Dendritic cell treated with granulocyte-macrophage colony-stimulating factor and Interleukin-4, amounts not matched to agents 40 ng/mL and 50 ng/mL, for 4 days (primary cell): ENCODE data around the gene IFRD1.
"Not testable (repeated sequence)": the region's sequence is repeated elsewhere in the genome, so short reads cannot be mapped to it uniquely, and the experiment has no call there.

ENCODE experiments used
- H3K27ac Mint-ChIP-seq: one replicate; pipeline ENCODE4 v1.8.0; 2022; ENCODE audit warnings: mild to moderate bottlenecking, mixed read lengths
- H3K27me3 Mint-ChIP-seq: one replicate; pipeline ENCODE4 v1.8.0; 2022; ENCODE audit warnings: mild to moderate bottlenecking, mixed read lengths
- H3K36me3 Mint-ChIP-seq: one replicate; pipeline ENCODE4 v1.8.0; 2022; ENCODE audit warnings: low read depth, mixed read lengths
- H3K4me1 Mint-ChIP-seq: one replicate; pipeline ENCODE4 v1.8.0; 2022; ENCODE audit warnings: low read depth, mixed read lengths
- H3K4me3 Mint-ChIP-seq: one replicate; pipeline ENCODE4 v1.8.0; 2022; ENCODE audit warnings: mild to moderate bottlenecking, moderate library complexity, mixed read lengths
- H3K9me3 Mint-ChIP-seq: one replicate; pipeline ENCODE4 v1.8.0; 2022; ENCODE audit warnings: mixed read lengths
- intact Hi-C: fragments of 100-400 bp; cut with micrococcal nuclease; formaldehyde crosslinking; loops from one replicate; pipeline ENCODE4 v1.15.0; 2022

Gene IFRD1

GRCh38 chr7:112450807-112451761 lies 824 bp downstream of the IFRD1 start:
- H3K4me1 Mint-ChIP-seq: peaks cover 38% of the 10 kb centered on the region
- intact Hi-C loops: loop anchor here (2.0 to 10.0 kb wide), 4 partner anchors 58 to 664 kb away; partner anchors contain the start of genes DOCK4, SMIM30 and ZNF277
- H3K27ac Mint-ChIP-seq: peak overlapping the region; percentile 99
- H3K27me3 Mint-ChIP-seq: no peaks in the 10 kb centered on the region
- H3K4me3 Mint-ChIP-seq: peak overlapping the region; percentile 93
- no peaks in the 10 kb centered on the region for H3K9me3 Mint-ChIP-seq
- H3K36me3 Mint-ChIP-seq: peaks cover 27% of the 10 kb centered on the region

GRCh38 chr7:112452102-112452888 lies 2.0 kb downstream of the IFRD1 start:
- Mint-ChIP-seq H3K4me3 (peak overlapping the region; percentile 63), H3K4me1 (peaks cover 37% of the 10 kb centered on the region), H3K36me3 (peaks cover 33% of the 10 kb centered on the region), H3K27ac (peak overlapping the region; percentile 99), H3K9me3 (no peaks in the 10 kb centered on the region), H3K27me3 (no peaks in the 10 kb centered on the region)
- intact Hi-C loops: loop anchor here (10.0 kb wide), 2 partner anchors 333 to 663 kb away; partner anchors contain the start of gene SMIM30

GRCh38 chr7:112453505-112454171 lies 3.4 kb downstream of the IFRD1 start:
- Mint-ChIP-seq H3K27me3 (no peaks in the 10 kb centered on the region), H3K9me3 (no peaks in the 10 kb centered on the region), H3K36me3 (peaks cover 41% of the 10 kb centered on the region), H3K27ac (no peak overlapping the region), H3K4me1 (peaks cover 30% of the 10 kb centered on the region), H3K4me3 (no peak overlapping the region)
- intact Hi-C loops: loop anchor here (10.0 kb wide), 2 partner anchors 331 to 661 kb away; partner anchors contain the start of gene SMIM30

GRCh38 chr7:112454191-112454590 lies 3.9 kb downstream of the IFRD1 start:
- intact Hi-C loops: loop anchor here (10.0 kb wide), 2 partner anchors 331 to 661 kb away; partner anchors contain the start of gene SMIM30
- H3K4me1 Mint-ChIP-seq: peaks cover 24% of the 10 kb centered on the region
- not testable (repeated sequence) for H3K4me3 Mint-ChIP-seq, H3K27me3 Mint-ChIP-seq, H3K9me3 Mint-ChIP-seq, H3K27ac Mint-ChIP-seq
- H3K36me3 Mint-ChIP-seq: peaks cover 46% of the 10 kb centered on the region

- no peaks in the 10 kb centered on the region for H3K27me3 Mint-ChIP-seq
- no peak overlapping the region for H3K27ac Mint-ChIP-seq
- H3K36me3 Mint-ChIP-seq: peaks cover 79% of the 10 kb centered on the region
- H3K9me3 Mint-ChIP-seq: no peaks in the 10 kb centered on the region
- intact Hi-C loops: loop anchor here (10.0 kb wide), 2 partner anchors 325 to 655 kb away; partner anchors contain the start of gene SMIM30
- peaks cover under 1% of the 10 kb centered on the region for H3K4me1 Mint-ChIP-seq
- no peak overlapping the region for H3K4me3 Mint-ChIP-seq
Measured at GRCh38 chr7:112459645-112460044, 9.4 kb downstream of the IFRD1 start.

GRCh38 chr7:112462236-112462635 lies 12.0 kb downstream of the IFRD1 start:
- Mint-ChIP-seq H3K27ac (no peak overlapping the region), H3K9me3 (no peaks in the 10 kb centered on the region), H3K36me3 (peaks cover 83% of the 10 kb centered on the region), H3K27me3 (no peaks in the 10 kb centered on the region), H3K4me1 (no peaks in the 10 kb centered on the region), H3K4me3 (no peak overlapping the region)
- intact Hi-C loops: no loop called here

- Mint-ChIP-seq H3K27ac (no peak overlapping the region), H3K4me1 (no peaks in the 10 kb centered on the region), H3K27me3 (no peaks in the 10 kb centered on the region), H3K4me3 (no peak overlapping the region), H3K9me3 (no peaks in the 10 kb centered on the region), H3K36me3 (peaks cover 90% of the 10 kb centered on the region)
- intact Hi-C loops: no loop called here
Measured at GRCh38 chr7:112467867-112468266, 17.6 kb downstream of the IFRD1 start.

GRCh38 chr7:112470194-112470593 lies 19.9 kb downstream of the IFRD1 start:
- H3K36me3 Mint-ChIP-seq: peaks cover 86% of the 10 kb centered on the region
- no peak overlapping the region for H3K4me3 Mint-ChIP-seq
- no peaks in the 10 kb centered on the region for H3K4me1 Mint-ChIP-seq
- no peaks in the 10 kb centered on the region for H3K9me3 Mint-ChIP-seq
- intact Hi-C loops: no loop called here
- no peaks in the 10 kb centered on the region for H3K27me3 Mint-ChIP-seq
- H3K27ac Mint-ChIP-seq: no peak overlapping the region

GRCh38 chr7:112476390-112477052 lies 26.3 kb downstream of the IFRD1 start:
- H3K27ac Mint-ChIP-seq: no peak overlapping the region
- no peaks in the 10 kb centered on the region for H3K4me1 Mint-ChIP-seq
- H3K36me3 Mint-ChIP-seq: peaks cover 69% of the 10 kb centered on the region

GRCh38 chr7:112481121-112481736 lies 31.0 kb downstream of the IFRD1 start:
- Mint-ChIP-seq H3K9me3 (no peaks in the 10 kb centered on the region), H3K4me3 (no peak overlapping the region), H3K36me3 (peaks cover 32% of the 10 kb centered on the region), H3K4me1 (peaks cover 10% of the 10 kb centered on the region), H3K27ac (no peak overlapping the region), H3K27me3 (no peaks in the 10 kb centered on the region)
- intact Hi-C loops: no loop called here

More at GRCh38 chr7:112476390-112477052, 26.3 kb downstream of the IFRD1 start:
- Mint-ChIP-seq H3K27me3 (no peaks in the 10 kb centered on the region), H3K4me3 (no peak overlapping the region), H3K9me3 (no peaks in the 10 kb centered on the region)
- intact Hi-C loops: no loop called here

- H3K9me3 Mint-ChIP-seq: no peaks in the 10 kb centered on the region
- no peaks in the 10 kb centered on the region for H3K27me3 Mint-ChIP-seq
- H3K36me3 Mint-ChIP-seq: peaks cover 23% of the 10 kb centered on the region
- H3K27ac Mint-ChIP-seq: no peak overlapping the region
- intact Hi-C loops: no loop called here
- H3K4me1 Mint-ChIP-seq: peaks cover 10% of the 10 kb centered on the region
- H3K4me3 Mint-ChIP-seq: no peak overlapping the region
Measured at GRCh38 chr7:112481833-112482670, 31.8 kb downstream of the IFRD1 start.

- intact Hi-C loops: no loop called here
- Mint-ChIP-seq H3K4me1 (peaks cover 10% of the 10 kb centered on the region), H3K27me3 (no peaks in the 10 kb centered on the region), H3K36me3 (no peaks in the 10 kb centered on the region), H3K9me3 (no peaks in the 10 kb centered on the region), H3K4me3 (no peak overlapping the region), H3K27ac (no peak overlapping the region)
Measured at GRCh38 chr7:112484671-112485167, 34.5 kb downstream of the IFRD1 start.
